Right atrium auricular region (tissue), 2 donors: ENCODE results near the gene XRCC3. TPM values are rescaled to one million over a fixed set of nuclear protein-coding genes. Genes with fewer than 3 reads are reported as not detected.

Source experiments
- DNase-seq: peaks from one replicate; pipeline ENCODE4 v3.0.0-alpha.2; 2019; ENCODE audit warnings: low spot score
- H3K27ac ChIP-seq, 2 donors: fragments of 200-600 bp; sonication (generic); 1 replicate in 1 of 2; 2 replicates in 1 of 2; pipeline ENCODE4 v1.5.1; 2016 to 2019
- H3K27me3 ChIP-seq, 2 donors: fragments of 200-600 bp; sonication (generic); one replicate each; pipeline versions ENCODE4 v1.5.1 to v1.6.0; 2017 to 2019
- H3K36me3 ChIP-seq: fragments of 200-600 bp; sonication (generic); one replicate; pipeline ENCODE4 v1.5.1; 2016
- H3K4me1 ChIP-seq, 2 donors: fragments of 200-600 bp; sonication (generic); one replicate each; pipeline versions ENCODE4 v1.5.1 to v1.6.0; 2017 to 2019
- H3K4me3 ChIP-seq, 2 donors: fragments of 200-600 bp; sonication (generic); 1 replicate in 1 of 2; 2 replicates in 1 of 2; pipeline ENCODE4 v1.5.1; 2017 to 2019; ENCODE audit warnings: mild to moderate bottlenecking in 1 of 2, moderate library complexity in 1 of 2
- H3K9me3 ChIP-seq, 2 donors: fragments of 200-600 bp; sonication (generic); one replicate each; pipeline ENCODE4 v1.5.1; 2019
- total RNA-seq, 2 donors: library from RNA; depleted of rRNA; stranded (reverse); fragments of >200 nt; gene quantifications; one replicate each; pipeline ENCODE4 v1.1.0, GENCODE V29; 2016
- TF ChIP-seq, protein P1 (sequence below), 2 donors: fragments of 200-600 bp; sonication (generic); IDR thresholded peaks; one replicate each; pipeline ENCODE4 v1.5.1; 2019; ENCODE audit warnings: antibody characterized with exemption in 2 of 2

XRCC3 gene
- total RNA-seq, 2 donors from 2014 or later, result 2.1 to 3.6 TPM

- H3K9me3 ChIP-seq, result no peaks in the 10 kb centered on the region
- no peak overlapping the region for H3K27ac ChIP-seq
- DNase-seq, result no peak
- H3K27me3 ChIP-seq, result no peaks in the 10 kb centered on the region
- TF ChIP-seq, protein P1, sequence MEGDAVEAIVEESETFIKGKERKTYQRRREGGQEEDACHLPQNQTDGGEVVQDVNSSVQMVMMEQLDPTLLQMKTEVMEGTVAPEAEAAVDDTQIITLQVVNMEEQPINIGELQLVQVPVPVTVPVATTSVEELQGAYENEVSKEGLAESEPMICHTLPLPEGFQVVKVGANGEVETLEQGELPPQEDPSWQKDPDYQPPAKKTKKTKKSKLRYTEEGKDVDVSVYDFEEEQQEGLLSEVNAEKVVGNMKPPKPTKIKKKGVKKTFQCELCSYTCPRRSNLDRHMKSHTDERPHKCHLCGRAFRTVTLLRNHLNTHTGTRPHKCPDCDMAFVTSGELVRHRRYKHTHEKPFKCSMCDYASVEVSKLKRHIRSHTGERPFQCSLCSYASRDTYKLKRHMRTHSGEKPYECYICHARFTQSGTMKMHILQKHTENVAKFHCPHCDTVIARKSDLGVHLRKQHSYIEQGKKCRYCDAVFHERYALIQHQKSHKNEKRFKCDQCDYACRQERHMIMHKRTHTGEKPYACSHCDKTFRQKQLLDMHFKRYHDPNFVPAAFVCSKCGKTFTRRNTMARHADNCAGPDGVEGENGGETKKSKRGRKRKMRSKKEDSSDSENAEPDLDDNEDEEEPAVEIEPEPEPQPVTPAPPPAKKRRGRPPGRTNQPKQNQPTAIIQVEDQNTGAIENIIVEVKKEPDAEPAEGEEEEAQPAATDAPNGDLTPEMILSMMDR (IDR thresholded peaks at IDR 0.05), result no peak
- peaks cover 0 to 14% of the 10 kb centered on the region in 2 donors for H3K4me1 ChIP-seq
- H3K36me3 ChIP-seq, result peaks cover 100% of the 10 kb centered on the region
- no peak overlapping the region for H3K4me3 ChIP-seq
Observed at GRCh38 chr14:103675957-103676356, 39.3 kb downstream of the XRCC3 start.

DNA sequence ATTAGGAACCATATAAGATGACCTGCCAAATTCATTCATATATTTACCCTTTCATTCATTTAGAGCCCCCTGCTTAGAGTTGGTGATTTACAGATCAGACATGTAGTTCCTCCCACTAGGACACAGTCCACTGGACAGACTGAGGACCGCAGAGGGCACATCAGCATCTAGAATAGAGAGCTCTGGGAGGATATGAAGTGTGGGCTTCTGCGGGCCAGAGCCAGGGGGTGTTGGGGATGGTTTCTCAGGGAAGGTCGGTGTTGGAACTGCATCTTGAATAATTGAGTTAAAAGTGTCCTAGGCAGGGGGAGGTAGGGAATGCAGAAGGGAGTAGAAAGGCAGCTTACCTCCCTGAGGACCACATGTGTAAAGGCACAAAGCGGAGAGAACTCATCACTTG, 43.3 kb downstream of the XRCC3 start:
- no peak overlapping the region for H3K27ac ChIP-seq
- DNase-seq, result no peak
- no peaks in the 10 kb centered on the region for H3K27me3 ChIP-seq
- TF ChIP-seq, protein P1 (IDR thresholded peaks at IDR 0.05), result no peak
- no peaks in the 10 kb centered on the region for H3K9me3 ChIP-seq
- no peak overlapping the region for H3K4me3 ChIP-seq
- peaks cover 96% of the 10 kb centered on the region for H3K36me3 ChIP-seq
- H3K4me1 ChIP-seq, result no peaks in the 10 kb centered on the region

DNA sequence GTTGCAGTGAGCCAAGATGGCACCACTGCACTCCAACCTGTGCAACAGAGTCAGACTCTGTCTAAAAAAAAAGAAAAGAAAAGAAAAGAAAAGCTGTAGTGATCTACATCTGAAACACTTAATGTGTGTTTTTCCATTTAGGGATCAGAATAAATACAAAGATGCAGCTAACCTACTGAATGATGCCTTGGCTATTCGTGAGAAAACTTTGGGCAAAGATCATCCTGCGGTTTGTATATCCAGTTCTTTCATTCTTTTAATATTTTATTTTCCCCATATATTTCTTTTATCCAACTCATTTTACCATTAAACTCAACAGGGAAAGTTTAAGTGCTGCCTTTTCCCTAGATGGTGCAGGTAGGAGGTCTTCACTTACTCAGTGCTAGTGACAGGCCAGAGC, 45.9 kb downstream of the XRCC3 start:
- no peaks in the 10 kb centered on the region for H3K4me1 ChIP-seq
- no peaks in the 10 kb centered on the region for H3K9me3 ChIP-seq
- no peak overlapping the region for H3K4me3 ChIP-seq
- TF ChIP-seq, protein P1 (IDR thresholded peaks at IDR 0.05), result no peak
- DNase-seq, result no peak
- H3K27me3 ChIP-seq, result no peaks in the 10 kb centered on the region
- H3K27ac ChIP-seq, result no peak overlapping the region
- peaks cover 92% of the 10 kb centered on the region for H3K36me3 ChIP-seq

GRCh38 chr14:103668117-103668516, 47.1 kb downstream of the XRCC3 start:
- H3K27ac ChIP-seq, result no peak overlapping the region
- no peaks in the 10 kb centered on the region for H3K9me3 ChIP-seq
- no peak overlapping the region for H3K4me3 ChIP-seq
- H3K36me3 ChIP-seq, result peaks cover 92% of the 10 kb centered on the region
- no peaks in the 10 kb centered on the region for H3K27me3 ChIP-seq
- TF ChIP-seq, protein P1 (IDR thresholded peaks at IDR 0.05), result no peak
- no peaks in the 10 kb centered on the region for H3K4me1 ChIP-seq
- DNase-seq, result no peak

GRCh38 chr14:103667671-103668070, 47.6 kb downstream of the XRCC3 start:
- H3K9me3 ChIP-seq, result no peaks in the 10 kb centered on the region
- no peak for DNase-seq
- no peak overlapping the region for H3K4me3 ChIP-seq
- no peaks in the 10 kb centered on the region for H3K4me1 ChIP-seq
- H3K27ac ChIP-seq, result no peak overlapping the region
- TF ChIP-seq, protein P1 (IDR thresholded peaks at IDR 0.05), result no peak
- peaks cover 92% of the 10 kb centered on the region for H3K36me3 ChIP-seq
- H3K27me3 ChIP-seq, result no peaks in the 10 kb centered on the region

GRCh38 chr14:103663506-103663905, 51.7 kb downstream of the XRCC3 start:
- no peaks in the 10 kb centered on the region for H3K27me3 ChIP-seq
- no peaks in the 10 kb centered on the region for H3K9me3 ChIP-seq
- TF ChIP-seq, protein P1 (IDR thresholded peaks at IDR 0.05), result no peak
- DNase-seq, result no peak
- peaks cover 93% of the 10 kb centered on the region for H3K36me3 ChIP-seq
- no peaks in the 10 kb centered on the region for H3K4me1 ChIP-seq
- H3K27ac ChIP-seq, result no peak overlapping the region
- no peak overlapping the region for H3K4me3 ChIP-seq
